AG09319 (cell line): Measurements from ENCODE around the gene C2orf42.

Experiments used
- DNase-seq: peaks from one replicate; pipeline ENCODE4 v3.0.0-alpha.2; 2010; ENCODE audit warnings: low read depth; ENCODE audit errors: extremely low read depth
- TF ChIP-seq, protein P1 (sequence below): IDR thresholded peaks from 2 replicates; pipeline ENCODE4 v1.5.1; 2011; ENCODE audit warnings: low read depth, mild to moderate bottlenecking, inconsistent platforms, low read length, moderate library complexity

Gene C2orf42

GRCh38 chr2:70212298-70212932 is 21.6 kb upstream of the C2orf42 start:
- TF ChIP-seq, protein P1, sequence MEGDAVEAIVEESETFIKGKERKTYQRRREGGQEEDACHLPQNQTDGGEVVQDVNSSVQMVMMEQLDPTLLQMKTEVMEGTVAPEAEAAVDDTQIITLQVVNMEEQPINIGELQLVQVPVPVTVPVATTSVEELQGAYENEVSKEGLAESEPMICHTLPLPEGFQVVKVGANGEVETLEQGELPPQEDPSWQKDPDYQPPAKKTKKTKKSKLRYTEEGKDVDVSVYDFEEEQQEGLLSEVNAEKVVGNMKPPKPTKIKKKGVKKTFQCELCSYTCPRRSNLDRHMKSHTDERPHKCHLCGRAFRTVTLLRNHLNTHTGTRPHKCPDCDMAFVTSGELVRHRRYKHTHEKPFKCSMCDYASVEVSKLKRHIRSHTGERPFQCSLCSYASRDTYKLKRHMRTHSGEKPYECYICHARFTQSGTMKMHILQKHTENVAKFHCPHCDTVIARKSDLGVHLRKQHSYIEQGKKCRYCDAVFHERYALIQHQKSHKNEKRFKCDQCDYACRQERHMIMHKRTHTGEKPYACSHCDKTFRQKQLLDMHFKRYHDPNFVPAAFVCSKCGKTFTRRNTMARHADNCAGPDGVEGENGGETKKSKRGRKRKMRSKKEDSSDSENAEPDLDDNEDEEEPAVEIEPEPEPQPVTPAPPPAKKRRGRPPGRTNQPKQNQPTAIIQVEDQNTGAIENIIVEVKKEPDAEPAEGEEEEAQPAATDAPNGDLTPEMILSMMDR: no peak
- peak; percentile 23 for DNase-seq

GRCh38 chr2:70211595-70211994 is 20.8 kb upstream of the C2orf42 start:
- TF ChIP-seq, protein P1: no peak
- DNase-seq: no peak

GRCh38 chr2:70204452-70204851 is 13.6 kb upstream of the C2orf42 start:
- TF ChIP-seq, protein P1: no peak
- no peak for DNase-seq

DNA sequence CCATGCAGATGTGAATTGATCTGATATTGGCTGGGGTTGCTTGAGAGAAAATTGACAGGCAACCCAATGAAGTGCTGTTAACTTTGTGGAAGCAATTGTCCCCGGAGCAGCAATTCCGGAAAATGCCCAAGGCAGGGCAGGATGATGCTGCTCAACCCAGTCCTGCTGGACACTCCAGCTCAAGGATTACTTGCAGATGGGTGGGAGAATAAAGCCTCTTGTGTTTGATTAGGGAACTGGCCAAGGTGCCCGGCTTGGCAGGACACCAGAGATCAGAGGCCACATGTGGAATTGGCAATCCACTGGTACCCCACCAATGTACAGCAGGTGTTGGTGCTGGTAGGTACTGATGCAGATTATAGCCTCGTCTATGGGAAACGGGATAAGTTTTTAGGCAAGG is 12.3 kb upstream of the C2orf42 start:
- no peak for DNase-seq
- TF ChIP-seq, protein P1: no peak

DNA sequence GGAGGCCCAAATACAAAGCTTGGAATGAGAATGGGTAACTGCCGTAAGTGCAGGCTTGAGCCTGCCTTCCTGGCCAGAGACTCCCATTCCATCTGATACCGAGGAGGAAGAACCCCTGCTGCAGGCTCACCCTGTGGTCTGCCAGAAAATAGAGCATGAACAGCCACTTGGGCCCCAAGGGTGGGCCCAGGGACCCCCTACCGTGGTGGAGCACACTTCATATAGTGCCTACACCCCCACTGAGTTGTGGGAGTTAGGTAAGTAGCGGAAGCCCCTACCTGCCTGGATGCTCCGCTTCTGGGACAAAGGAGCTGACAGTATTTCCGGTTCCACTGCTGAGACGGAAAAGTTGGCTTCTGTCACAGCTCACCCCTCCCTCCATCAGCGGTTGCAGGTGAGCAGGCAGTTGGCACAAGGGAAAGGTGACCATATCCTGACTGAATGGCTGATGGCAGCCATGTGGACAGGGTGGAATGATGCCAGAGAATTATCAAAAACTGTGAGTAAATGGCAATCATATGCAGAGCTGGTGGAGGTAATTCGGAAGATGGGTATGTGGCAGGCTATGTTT is 11.5 kb upstream of the C2orf42 start:
- DNase-seq: no peak
- TF ChIP-seq, protein P1: no peak

GRCh38 chr2:70201831-70202230 is 11.0 kb upstream of the C2orf42 start:
- TF ChIP-seq, protein P1: no peak
- DNase-seq: no peak

DNA sequence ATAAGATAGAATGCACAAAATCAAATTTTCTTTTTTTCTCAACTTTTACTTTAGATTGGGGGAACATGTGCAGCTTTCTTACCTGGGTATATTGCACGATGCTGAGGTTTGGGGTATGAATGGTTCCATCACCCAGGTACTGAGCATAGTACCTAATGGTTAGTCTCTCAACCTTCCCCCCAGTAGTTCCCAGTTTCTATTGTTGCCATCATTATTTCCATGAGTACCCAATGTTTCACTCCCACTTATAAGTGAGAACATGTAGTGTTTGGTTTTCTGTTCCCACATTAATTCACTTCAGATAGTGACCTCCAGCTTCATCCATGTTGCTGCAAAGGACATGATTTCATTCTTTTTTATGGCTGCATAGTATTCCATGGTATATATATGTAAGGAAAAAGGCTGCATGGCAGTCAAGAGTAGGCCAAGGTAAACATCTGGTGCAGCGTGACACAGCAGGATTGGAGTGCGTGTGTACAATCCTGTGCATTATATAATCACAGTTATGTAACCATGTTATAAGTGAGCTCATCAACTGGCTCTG is 10.5 kb upstream of the C2orf42 start:
- DNase-seq: no peak
- TF ChIP-seq, protein P1: no peak
